GM12874 (cell line): ENCODE measurements around the gene ELOVL5.

Experiments used
- CTCF ChIP-seq: IDR thresholded peaks from 2 replicates; pipeline ENCODE4 v1.5.1; 2011; ENCODE audit warnings: low read depth, mild to moderate bottlenecking, control low read depth, low read length, moderate library complexity; ENCODE audit not compliant: insufficient read depth

ELOVL5 gene

GRCh38 chr6:53357576-53358360 lies 9.0 kb upstream of the ELOVL5 start:
- TF ChIP-seq CTCF = no peak

- TF ChIP-seq CTCF = no peak
These were observed 4.9 kb upstream of the ELOVL5 start for GRCh38 chr6:53353624-53354023.

- no peak for TF ChIP-seq CTCF
These were observed 3.6 kb upstream of the ELOVL5 start for GRCh38 chr6:53352360-53352759.

GRCh38 chr6:53349209-53349693 lies 501 bp upstream of the ELOVL5 start:
- TF ChIP-seq CTCF = no peak

GRCh38 chr6:53347921-53348370 lies 804 bp downstream of the ELOVL5 start:
- TF ChIP-seq CTCF = no peak

- TF ChIP-seq CTCF = no peak
These were observed 1.4 kb downstream of the ELOVL5 start for GRCh38 chr6:53347250-53347920.

- TF ChIP-seq CTCF = no peak
These were observed 3.8 kb downstream of the ELOVL5 start for GRCh38 chr6:53344969-53345368.
